Activated T-cell treated with anti-CD3 and anti-CD28 coated beads for 48 hours (primary cell): ENCODE results near the gene INHBE.
"Not testable (repeated sequence)": the region's sequence is repeated elsewhere in the genome, so short reads cannot be mapped to it uniquely, and the experiment has no call there.

ENCODE experiments used
- DNase-seq: peaks from one replicate; pipeline ENCODE4 v3.0.0-alpha.2; 2020; ENCODE audit warnings: low read depth

INHBE gene, protein sequence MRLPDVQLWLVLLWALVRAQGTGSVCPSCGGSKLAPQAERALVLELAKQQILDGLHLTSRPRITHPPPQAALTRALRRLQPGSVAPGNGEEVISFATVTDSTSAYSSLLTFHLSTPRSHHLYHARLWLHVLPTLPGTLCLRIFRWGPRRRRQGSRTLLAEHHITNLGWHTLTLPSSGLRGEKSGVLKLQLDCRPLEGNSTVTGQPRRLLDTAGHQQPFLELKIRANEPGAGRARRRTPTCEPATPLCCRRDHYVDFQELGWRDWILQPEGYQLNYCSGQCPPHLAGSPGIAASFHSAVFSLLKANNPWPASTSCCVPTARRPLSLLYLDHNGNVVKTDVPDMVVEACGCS

GRCh38 chr12:57454566-57455373 is at the start of gene INHBE:
INHBE (plus strand) TSS chr12:57455307; CDS start chr12:57455537, 230 bp downstream.
- DNase-seq, result no peak

- no peak for DNase-seq
These were observed 44.6 kb upstream of the INHBE start for GRCh38 chr12:57410534-57410933.

DNA sequence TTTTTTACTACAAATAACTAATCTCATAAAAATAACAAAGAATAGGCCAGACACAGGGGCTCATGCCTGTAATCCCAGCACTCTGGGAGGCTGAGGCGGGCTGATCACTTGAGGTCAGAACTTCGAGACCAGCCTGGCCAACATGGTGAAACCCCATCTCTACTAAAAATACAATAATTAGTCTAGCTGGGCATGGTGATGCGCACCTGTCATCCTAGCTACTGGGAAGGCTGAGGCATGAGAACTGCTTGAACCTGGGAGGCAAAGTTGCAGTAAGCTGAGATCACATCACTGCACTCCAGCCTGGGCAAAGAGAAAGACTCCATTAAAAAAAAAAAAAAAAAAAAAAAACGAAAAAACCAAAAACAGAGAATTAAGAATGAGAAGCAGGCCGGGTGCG is 40.9 kb upstream of the INHBE start:
- not testable (repeated sequence) for DNase-seq

GRCh38 chr12:57415088-57415487 is 40.0 kb upstream of the INHBE start:
- no peak for DNase-seq

DNA sequence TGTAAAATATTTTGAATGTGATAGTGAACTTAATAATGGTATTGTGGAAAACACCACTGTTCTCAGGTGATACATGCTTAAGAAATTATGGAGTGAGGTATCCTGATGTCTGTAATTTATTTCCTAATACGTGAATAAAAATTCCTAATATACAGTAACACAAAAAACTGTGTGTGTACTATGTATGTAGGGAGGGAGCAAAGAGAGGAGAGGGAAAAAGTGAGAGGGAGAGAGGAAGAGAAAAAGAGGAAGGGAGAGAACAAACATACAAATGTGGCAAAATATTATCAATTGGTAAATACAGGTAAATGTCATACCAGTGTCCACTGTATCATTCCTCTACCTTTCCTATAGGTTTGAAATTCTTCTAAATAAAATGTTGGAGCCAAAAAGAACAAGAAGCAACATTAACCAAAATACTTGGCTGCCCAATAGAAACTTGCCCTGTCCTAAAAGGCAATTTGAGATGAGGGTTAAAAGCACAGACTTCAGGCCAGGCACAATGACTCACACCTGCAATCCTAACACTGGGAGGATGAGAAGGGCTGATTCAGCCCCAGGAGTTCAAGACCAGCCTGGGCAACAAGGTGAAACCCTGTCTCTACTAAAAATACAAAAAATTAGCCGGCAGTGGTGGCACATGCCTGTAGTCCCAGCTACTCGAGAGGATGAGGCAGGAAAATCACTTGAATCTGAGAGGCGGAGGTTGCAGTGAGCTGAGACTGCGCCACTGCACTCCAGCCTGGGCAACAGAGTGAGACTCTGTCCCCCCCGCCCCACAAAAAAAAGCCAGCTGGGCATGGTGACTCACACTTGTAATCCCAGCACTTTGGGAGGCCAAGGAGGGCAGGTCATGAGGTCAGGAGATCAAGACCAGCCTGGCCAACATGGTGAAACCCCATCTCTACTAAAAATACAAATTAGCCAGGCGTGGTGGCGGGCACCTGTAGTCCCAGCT is 38.8 kb upstream of the INHBE start:
- DNase-seq, result no peak

DNA sequence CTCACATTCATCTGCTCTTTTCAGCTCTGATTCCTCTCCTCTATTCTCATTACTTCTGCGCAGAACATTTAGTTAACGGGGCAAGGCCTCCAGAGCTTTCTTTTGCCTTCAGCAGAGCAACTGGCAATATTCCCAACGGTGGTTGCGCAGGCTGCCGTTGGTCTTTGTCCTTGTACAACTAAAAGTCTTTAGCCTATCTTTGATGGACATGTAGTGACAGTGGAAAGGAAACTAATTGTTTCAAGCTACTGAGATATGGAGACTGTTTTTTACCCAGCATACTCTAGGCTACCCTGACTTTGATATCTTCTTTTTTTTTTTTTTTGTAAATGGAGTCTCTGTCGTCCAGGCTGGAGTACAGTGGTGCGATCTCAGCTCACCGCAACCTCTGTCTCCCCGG is 36.9 kb upstream of the INHBE start:
- no peak for DNase-seq

DNA sequence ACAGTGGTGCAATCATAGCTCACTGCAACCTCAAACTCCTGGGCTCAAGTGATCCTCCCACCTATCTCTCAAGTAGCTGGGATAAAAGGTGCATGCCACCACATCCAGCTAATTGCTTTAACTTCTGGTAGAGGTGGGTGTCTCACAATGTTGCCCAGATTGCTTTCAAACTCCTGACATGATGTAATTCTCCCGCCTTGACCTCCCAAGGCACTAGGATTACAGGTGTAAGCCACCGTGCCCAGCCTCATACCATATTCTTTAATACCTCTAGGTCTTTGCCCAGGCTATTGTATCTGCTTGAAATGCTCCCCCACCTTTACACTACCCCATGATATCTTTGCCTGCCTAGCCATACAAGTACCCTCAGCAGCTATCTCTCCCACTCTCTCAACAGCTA is 35.6 kb upstream of the INHBE start:
- DNase-seq, result no peak

GRCh38 chr12:57420482-57420881 is 34.6 kb upstream of the INHBE start:
- DNase-seq, result no peak

DNA sequence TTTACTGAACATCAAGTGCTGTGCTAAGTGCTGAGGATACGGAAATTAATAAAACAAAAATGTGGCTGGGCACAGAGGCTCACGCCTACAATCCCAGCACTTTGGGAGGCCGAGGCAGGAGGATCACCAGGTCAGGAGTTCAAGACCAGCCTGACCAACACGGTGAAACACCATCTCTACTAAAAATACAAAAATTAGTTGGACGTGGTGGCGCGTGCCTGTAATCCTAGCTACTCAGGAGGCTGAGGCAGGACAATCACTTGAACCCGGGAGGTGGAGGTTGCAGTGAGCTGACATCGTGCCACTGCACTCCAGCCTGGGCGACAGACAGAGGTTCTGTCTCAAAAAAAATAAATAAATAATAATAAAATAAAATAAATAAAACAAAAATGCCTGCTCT is 28.2 kb upstream of the INHBE start:
- DNase-seq, result not testable (repeated sequence)

DNA sequence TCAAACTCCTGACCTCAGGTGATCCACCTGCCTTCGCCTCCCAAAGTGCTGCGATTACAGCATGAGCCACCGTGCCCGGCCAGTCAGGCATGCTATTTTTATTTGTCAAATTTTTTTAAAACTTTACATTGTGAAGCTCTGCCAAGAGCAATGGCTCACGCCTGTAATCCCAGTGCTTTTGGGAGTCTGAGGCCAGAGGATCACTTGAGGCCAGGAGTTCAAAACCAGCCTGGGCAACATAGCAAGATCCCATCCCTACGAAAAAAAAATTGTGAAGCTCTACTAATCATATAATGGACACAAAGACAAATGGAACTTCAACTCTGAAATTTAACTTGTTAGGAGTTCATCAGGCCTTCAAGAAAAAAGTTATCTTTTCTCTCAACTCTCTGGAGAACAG is 26.1 kb upstream of the INHBE start:
- no peak for DNase-seq

DNA sequence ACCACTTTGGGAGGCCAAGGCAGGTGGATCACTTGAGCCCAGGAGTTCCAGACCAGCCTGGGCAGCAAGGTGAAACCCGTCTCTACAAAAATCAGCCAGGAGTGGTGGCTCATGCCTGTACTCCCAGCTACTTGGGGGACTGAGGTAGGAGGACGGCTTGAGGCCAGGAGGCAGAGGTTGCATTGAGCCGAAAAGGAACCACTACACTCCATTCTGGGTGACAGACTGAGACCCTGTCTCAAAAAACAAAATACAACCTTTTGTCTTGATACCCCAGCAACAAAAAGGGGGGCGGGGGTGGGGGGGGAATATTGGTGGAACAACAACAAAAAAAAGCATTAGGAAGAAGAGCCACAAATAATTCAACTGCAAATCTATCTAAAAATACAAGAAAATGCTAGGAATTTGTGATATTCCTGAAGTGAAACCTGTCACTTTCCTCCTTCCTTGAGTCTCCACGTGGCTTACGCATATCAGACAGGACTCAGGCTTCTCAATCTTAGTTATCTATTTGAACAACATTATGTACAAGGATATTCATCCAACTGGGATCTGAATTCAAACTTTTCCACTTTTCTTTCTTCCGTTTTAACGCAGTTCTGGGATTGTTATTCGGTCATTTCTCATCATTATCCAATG is 25.5 kb upstream of the INHBE start:
- DNase-seq, result no peak

DNA sequence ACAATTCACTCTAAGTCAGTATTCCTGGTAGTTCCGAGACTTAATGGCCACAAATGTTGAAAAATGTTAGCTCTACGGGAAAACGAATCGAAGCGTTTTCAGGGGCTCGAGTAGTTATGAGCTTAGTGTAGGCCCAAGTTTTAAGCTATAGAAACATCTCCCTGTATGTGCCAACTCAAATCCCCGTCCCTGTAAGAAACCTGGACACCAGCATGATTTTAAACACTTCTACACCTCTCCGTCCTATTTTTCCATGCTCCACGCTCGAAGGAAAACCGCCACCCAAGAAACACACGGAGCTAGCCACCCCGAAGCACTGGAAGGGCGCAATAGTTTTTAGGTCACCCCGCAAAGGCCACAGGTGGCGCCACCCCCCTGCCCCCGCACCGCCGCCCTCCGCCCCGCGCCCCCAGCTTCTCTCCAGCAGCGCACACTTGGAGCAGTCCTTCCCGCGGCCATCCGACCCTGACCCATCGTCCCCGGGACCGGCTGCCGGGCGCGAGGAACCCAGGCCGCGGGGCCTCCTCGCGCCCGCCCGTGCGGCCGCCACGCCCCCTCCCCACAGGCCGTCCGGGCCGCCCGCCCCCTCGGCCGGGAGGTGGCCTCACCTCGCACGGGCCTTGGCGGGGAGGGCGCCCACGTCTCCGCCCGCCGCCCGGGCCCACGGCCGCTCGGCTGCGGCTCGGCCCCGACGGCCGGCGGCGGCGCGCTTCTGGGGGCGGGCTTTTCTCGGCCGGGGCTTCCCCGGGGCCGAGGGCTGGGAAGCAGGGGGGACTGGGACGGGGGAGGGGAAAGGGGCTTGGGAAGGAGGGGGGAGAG is 24.8 kb upstream of the INHBE start:
- no peak for DNase-seq

- peak; percentile 93 for DNase-seq
These were observed 24.1 kb upstream of the INHBE start, which contains the start of gene R3HDM2 for GRCh38 chr12:57430931-57431566. R3HDM2 (minus strand) TSS chr12:57431043; CDS start chr12:57310428, 120,615 bp downstream.

GRCh38 chr12:57431654-57432188 is 23.4 kb upstream of the INHBE start:
- DNase-seq, result no peak

DNA sequence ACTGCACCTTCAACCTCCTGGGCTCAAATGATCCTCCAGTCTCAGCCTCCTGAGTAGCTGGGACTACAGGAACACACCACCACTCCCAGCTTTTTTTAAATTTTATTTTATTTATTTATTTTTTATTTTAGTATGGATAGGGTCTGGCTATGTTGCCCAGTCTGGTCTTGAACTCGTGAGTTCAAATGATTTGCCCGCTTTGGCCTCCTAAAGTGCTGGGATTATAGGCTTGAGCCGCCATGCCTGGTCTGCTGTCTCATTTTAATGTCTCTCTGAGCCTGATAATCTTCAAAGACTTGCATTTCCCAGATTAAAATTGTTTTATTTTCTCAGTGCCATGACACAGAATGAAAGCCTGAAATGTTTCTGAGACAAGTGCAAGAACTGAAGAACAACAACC is 21.7 kb upstream of the INHBE start:
- no peak for DNase-seq

GRCh38 chr12:57434517-57435223 is 20.4 kb upstream of the INHBE start, which contains the start of gene INHBC:
INHBC (plus strand) TSS chr12:57434784; CDS start chr12:57434887, 103 bp downstream.
- no peak for DNase-seq

- no peak for DNase-seq
These were observed 19.8 kb upstream of the INHBE start for GRCh38 chr12:57435293-57435692.

GRCh38 chr12:57438400-57438799 is 16.7 kb upstream of the INHBE start:
- no peak for DNase-seq

DNA sequence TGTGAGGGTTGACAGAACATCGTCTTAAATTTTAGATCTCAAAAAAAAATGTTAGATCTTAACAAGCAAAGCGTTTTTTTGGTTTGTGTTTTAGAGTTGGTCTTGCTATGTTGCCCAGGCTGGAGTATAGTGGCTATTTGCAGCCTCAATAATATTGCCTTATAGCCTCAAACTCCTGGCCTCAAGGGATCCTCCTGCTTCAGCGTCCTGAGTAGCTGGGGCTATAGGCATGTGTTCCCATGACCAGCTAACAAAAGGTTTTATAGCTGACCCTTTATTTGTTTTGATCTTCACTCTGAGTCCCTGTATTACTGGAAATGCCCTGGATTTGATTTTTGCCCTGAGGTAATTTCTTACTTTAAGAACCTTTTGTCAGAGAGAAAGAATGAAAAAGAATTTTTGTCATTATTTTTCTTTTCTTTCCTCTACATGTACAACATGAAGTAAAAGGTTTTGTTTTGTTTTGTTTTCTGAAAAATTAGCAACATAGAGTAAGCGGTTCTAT is 15.3 kb upstream of the INHBE start:
- DNase-seq, result no peak
